ENCODE results near the gene ANP32E. TPM values are rescaled to one million over a fixed set of nuclear protein-coding genes. Genes with fewer than 3 reads are reported as not detected.

ANP32E gene
- polyA plus RNA-seq (2013, experiment 1 of 2), result 105 TPM
- 114 TPM for polyA plus RNA-seq (2013, experiment 2 of 2)

DNA sequence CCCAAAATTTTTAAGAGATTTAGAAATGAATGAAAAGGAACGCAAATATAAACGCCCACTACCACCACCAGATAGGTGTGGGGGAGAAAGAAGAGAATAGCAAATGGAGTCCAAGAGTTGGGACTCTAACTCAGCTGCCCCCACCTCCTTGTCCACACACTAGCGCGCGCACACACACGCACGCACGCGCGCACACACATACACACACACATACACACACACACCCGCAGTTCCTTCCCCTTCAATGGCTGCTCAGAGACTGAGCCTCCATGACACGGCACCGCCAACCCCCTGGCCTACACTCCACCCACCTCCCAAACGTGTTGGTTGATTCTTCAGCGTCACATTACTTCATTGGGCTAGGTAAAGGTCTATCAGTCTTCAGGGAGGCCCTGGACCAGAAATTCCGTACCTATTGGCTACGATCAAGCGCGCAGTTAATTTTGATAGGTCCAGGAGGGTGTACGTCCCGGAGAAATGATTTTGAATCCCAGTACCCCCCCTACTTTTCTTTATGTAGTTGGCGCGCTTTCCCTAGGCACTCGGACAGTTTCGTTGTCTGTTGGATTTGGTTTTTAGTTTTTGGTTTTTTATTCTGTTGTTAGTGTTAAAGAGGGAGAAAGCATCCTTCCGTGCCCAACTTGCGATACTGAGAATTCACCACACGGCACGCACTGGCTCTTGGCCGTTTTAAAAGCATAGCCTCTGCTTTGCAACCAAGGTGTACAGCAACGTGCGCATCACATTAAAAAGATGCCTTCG, at the start of gene ANP32E:
TSS of gene ANP32E (minus strand) at position 261 of the 762 bp plus-strand sequence. CDS start 326 bp downstream, outside the sequence.
- H3K36me3 ChIP-seq (ENCODE audit: insufficient read depth, low read length), result peaks cover 11% of the 10 kb centered on the region
- peaks cover 19% of the 10 kb centered on the region for H3K4me1 ChIP-seq (ENCODE audit: insufficient read depth, low read length)
- WGBS, result under 1% methylated on average over 31 of the region's 33 CpGs

DNA sequence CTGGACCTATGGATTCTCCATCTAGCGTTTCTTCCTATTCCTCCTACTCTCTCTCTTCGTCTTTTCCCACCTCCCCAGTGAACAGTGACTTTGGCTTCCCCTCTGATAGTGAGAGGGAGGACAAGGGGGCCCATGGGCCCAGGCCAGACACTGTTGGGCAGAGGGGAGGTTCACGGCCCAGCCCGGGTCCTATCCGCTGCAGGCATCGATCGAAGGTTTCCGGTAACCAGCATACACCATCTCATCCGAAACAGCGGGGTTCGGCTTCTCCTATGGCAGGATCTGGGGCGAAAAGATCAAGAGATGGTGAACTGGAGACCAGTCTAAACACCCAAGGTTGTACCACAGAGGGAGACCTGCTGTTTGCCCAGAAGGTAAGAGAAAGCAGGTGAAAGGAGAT, 47.3 kb upstream of the ANP32E start:
- Histone ChIP-seq H3K4me3 (ENCODE audit: low read length) (peak overlapping the region; percentile 62), H3K9me3 (ENCODE audit: insufficient read depth, low read depth, low read length) (no peaks in the 10 kb centered on the region), H3K36me3 (ENCODE audit: insufficient read depth, low read length) (peaks cover 25% of the 10 kb centered on the region), H3K4me1 (ENCODE audit: insufficient read depth, low read length) (peaks cover 8% of the 10 kb centered on the region; the same call in 1 of the 2 replicates), H3K9ac (ENCODE audit: low read depth, low read length) (peak overlapping the region; percentile 45; the same call in 1 of the 2 replicates), H3K27ac (ENCODE audit: low read depth, low read length) (no peak overlapping the region), H3K27me3 (ENCODE audit: insufficient read depth, low read length) (peaks cover 13% of the 10 kb centered on the region)
- 90% methylated on average over 12 of the region's 12 CpGs for WGBS

More for the DNA sequence above, at the start of gene ANP32E:
- Histone ChIP-seq H3K9me3 (ENCODE audit: insufficient read depth, low read depth, low read length) (no peaks in the 10 kb centered on the region), H3K4me3 (ENCODE audit: low read length) (peak within 1 kb of the TSS; percentile 92), H3K9ac (ENCODE audit: low read depth, low read length) (peak within 1 kb of the TSS; percentile 97), H3K27ac (ENCODE audit: low read depth, low read length) (peak within 1 kb of the TSS; percentile 93), H3K27me3 (ENCODE audit: insufficient read depth, low read length) (no peaks in the 10 kb centered on the region)

DNA sequence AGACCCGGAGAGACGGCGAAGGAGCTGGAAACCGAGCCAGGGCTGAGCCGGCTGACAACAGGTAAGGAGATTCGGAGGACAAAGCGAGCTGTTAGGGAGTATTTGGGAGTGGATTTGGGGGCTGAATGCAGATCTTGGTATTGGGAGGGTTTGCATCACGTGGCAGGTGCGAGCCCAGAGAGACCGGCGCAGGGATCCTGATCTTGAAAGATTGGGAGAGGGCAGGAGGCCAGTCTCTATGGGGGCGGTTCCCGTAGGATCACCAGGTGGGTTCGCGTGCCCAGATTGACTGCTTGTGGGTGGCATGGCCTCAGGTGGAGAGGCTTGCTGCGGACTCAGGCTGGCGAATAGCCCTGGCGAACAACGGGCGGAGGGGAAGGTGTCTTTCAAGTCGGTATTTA, 46.6 kb upstream of the ANP32E start:
- 10% methylated on average over 21 of the region's 21 CpGs for WGBS
- Histone ChIP-seq H3K9ac (ENCODE audit: low read depth, low read length) (peak overlapping the region; percentile 45), H3K4me3 (ENCODE audit: low read length) (peak overlapping the region; percentile 62), H3K27ac (ENCODE audit: low read depth, low read length) (no peak overlapping the region; the same call in 1 of the 2 replicates), H3K36me3 (ENCODE audit: insufficient read depth, low read length) (peaks cover 24% of the 10 kb centered on the region), H3K27me3 (ENCODE audit: insufficient read depth, low read length) (peaks cover 13% of the 10 kb centered on the region), H3K4me1 (ENCODE audit: insufficient read depth, low read length) (peaks cover 8% of the 10 kb centered on the region; the same call in 1 of the 2 replicates), H3K9me3 (ENCODE audit: insufficient read depth, low read depth, low read length) (no peaks in the 10 kb centered on the region)

GRCh38 chr1:150281758-150282557, 46.0 kb upstream of the ANP32E start, which contains the start of gene CIART:
TSS of gene CIART (plus strand) at chr1:150282554. CDS start at chr1:150283268, 714 bp downstream.
- Histone ChIP-seq H3K9ac (ENCODE audit: low read depth, low read length) (peak within 1 kb of the TSS; percentile 81), H3K4me3 (ENCODE audit: low read length) (peak within 1 kb of the TSS; percentile 68), H3K36me3 (ENCODE audit: insufficient read depth, low read length) (peaks cover 19% of the 10 kb centered on the region), H3K27me3 (ENCODE audit: insufficient read depth, low read length) (peaks cover 13% of the 10 kb centered on the region), H3K9me3 (ENCODE audit: insufficient read depth, low read depth, low read length) (no peaks in the 10 kb centered on the region), H3K4me1 (ENCODE audit: insufficient read depth, low read length) (peaks cover 8% of the 10 kb centered on the region; the same call in 1 of the 2 replicates), H3K27ac (ENCODE audit: low read depth, low read length) (peak within 1 kb of the TSS; percentile 69; the same call in 1 of the 2 replicates)
- 27% methylated on average over 39 of the region's 46 CpGs for WGBS

DNA sequence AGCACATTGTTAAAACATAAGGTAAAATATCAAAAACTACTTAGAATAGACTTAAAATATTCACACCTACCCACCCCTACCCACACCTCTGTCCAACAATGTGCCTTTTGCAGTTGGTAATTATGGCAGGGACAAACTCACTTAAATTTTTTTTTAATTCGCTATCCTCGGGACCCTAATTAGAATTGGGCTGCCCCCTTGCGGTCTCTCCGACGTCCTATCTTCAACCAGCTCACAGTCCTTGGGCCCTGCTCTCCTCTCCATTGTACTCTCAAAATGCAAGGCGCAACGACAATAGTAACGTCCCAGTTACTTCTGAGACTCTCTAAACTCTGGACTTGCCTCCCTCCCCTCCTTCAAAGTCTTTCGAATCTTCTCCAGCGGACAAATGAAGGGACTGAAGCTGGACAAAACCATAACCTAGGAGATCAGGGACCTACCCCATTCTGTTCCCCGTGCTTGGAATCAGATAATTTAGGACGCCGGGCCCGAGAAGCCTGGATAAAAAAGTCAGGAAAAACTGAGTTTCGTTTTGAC, 45.4 kb upstream of the ANP32E start:
- Histone ChIP-seq H3K9ac (ENCODE audit: low read depth, low read length) (peak overlapping the region; percentile 81), H3K36me3 (ENCODE audit: insufficient read depth, low read length) (peaks cover 17% of the 10 kb centered on the region), H3K9me3 (ENCODE audit: insufficient read depth, low read depth, low read length) (no peaks in the 10 kb centered on the region), H3K4me1 (ENCODE audit: insufficient read depth, low read length) (peaks cover 8% of the 10 kb centered on the region; the same call in 1 of the 2 replicates), H3K27ac (ENCODE audit: low read depth, low read length) (peak overlapping the region; percentile 69; the same call in 1 of the 2 replicates), H3K4me3 (ENCODE audit: low read length) (peak overlapping the region; percentile 68), H3K27me3 (ENCODE audit: insufficient read depth, low read length) (peaks cover 13% of the 10 kb centered on the region)
- 27% methylated on average over 15 of the region's 15 CpGs for WGBS

DNA sequence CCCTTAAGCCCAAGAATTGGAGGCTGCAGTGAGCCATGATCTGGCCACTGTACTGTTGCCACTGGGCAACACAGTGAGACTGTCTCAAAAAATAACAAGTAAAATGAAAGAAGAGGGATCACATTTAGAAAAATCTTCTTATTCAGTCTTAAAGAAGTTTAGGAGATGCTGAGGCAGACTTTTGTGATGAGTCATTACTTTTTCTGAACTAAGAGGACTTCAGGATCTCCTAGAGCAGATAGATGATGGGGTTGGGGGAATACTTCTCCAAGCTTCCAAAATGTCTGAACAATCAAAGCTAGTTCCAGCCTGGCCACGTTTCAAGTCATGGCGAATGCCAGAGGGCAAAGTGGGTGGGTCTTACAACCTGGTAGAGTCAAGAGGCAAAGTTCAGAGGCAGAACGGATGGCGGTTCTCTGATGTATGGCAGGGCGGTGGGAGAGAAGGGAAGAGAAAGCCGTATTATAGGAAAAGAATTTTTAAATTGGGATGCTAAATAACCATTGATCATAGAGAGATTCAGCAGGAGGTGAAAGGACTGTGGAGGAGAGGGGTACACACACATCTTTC, 44.3 kb upstream of the ANP32E start:
- peaks cover 18% of the 10 kb centered on the region for H3K36me3 ChIP-seq (ENCODE audit: insufficient read depth, low read length)
- no peak overlapping the region for H3K4me3 ChIP-seq (ENCODE audit: low read length)
- WGBS, result 80% methylated on average over 6 of the region's 6 CpGs
- no peak overlapping the region for H3K27ac ChIP-seq (ENCODE audit: low read depth, low read length)
- H3K4me1 ChIP-seq (ENCODE audit: insufficient read depth, low read length), result peaks cover 8% of the 10 kb centered on the region; the same call in 1 of the 2 replicates
- H3K9ac ChIP-seq (ENCODE audit: low read depth, low read length), result no peak overlapping the region; the same call in 1 of the 2 replicates
- no peaks in the 10 kb centered on the region for H3K9me3 ChIP-seq (ENCODE audit: insufficient read depth, low read depth, low read length)
- H3K27me3 ChIP-seq (ENCODE audit: insufficient read depth, low read length), result peaks cover 13% of the 10 kb centered on the region

DNA sequence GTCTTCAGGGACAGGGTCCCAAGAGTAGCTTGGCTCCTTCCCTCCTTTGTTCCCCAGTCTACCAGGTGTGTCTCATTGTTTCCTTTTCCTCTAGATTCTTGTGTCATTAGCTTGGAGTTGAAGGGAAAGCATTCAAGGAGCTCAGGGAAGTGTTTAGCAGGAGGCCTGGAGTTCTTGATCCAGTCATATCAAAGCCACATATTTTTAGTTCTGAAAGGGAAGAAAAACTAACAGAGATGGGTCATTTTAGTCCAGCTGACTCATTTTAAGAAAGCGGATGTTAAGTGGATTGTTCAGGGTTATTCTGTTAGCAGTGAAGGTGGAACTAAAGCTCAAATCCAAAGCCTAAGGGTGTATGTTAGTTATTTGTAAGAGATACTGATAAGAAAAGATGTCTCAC, 37.4 kb upstream of the ANP32E start:
- H3K4me3 ChIP-seq (ENCODE audit: low read length), result peak overlapping the region; percentile 54
- 83% methylated on average over 1 of the region's 1 CpG for WGBS
- H3K36me3 ChIP-seq (ENCODE audit: insufficient read depth, low read length), result peaks cover 8% of the 10 kb centered on the region; the same call in 1 of the 2 replicates
- H3K9me3 ChIP-seq (ENCODE audit: insufficient read depth, low read depth, low read length), result no peaks in the 10 kb centered on the region
- H3K9ac ChIP-seq (ENCODE audit: low read depth, low read length), result peak overlapping the region; percentile 64; the same call in 1 of the 2 replicates
- H3K27me3 ChIP-seq (ENCODE audit: insufficient read depth, low read length), result no peaks in the 10 kb centered on the region
- peaks cover 18% of the 10 kb centered on the region for H3K4me1 ChIP-seq (ENCODE audit: insufficient read depth, low read length)
- H3K27ac ChIP-seq (ENCODE audit: low read depth, low read length), result no peak overlapping the region

DNA sequence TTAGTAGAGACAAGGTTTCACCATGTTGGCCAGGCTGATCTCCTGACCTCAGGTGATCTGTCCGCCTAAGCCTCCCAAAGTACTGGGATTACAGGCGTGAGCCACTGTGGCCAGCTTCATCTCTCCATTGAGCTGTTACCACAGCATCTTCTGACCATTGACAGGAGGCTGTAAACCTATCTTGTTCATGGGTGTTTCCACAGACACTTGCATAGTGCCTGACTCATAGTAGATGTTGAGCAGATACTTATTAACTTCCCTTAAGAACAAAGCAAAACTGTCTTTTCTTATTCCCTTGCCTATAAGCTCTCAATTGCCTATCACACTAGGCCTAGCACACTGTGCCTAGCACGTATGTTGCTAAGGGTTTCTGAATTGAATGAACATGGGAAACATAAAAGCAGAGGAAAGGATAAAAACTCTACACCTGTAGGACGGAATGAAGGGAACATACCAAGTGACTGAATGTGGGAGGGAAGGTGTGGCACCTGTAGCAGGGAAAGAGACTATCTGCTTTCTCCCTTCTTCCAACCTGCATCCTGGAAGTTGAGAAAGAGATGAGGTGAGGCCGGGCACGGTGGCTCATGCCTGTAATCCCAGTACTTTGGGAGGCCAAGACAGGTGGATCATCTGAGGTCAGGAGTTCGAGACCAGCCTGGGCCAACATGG, 35.5 kb upstream of the ANP32E start:
- Histone ChIP-seq H3K9ac (ENCODE audit: low read depth, low read length) (no peak overlapping the region), H3K4me3 (ENCODE audit: low read length) (no peak overlapping the region), H3K4me1 (ENCODE audit: insufficient read depth, low read length) (peaks cover 18% of the 10 kb centered on the region), H3K27ac (ENCODE audit: low read depth, low read length) (no peak overlapping the region), H3K27me3 (ENCODE audit: insufficient read depth, low read length) (no peaks in the 10 kb centered on the region), H3K9me3 (ENCODE audit: insufficient read depth, low read depth, low read length) (no peaks in the 10 kb centered on the region), H3K36me3 (ENCODE audit: insufficient read depth, low read length) (peaks cover 16% of the 10 kb centered on the region)
- 93% methylated on average over 7 of the region's 7 CpGs for whole genome bisulfite sequencing

DNA sequence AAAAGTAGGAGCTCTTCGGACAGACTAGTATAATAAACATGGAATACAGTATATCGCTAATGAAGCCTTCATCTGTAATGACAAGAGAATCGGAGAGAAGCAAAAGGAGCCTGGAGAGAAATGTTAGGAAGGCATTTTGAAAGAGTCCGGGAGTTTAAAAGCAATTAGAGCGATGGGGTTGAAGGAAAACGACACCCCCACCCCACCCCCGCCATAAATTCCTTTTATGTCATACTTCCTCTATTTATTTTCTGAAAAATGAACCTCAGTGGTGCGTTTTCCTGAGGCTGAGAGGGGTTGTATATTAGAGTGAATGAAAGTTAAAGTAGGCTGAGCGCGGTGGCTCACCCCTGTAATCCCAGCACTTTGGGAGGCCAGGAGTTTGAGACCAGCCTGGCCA, 33.5 kb upstream of the ANP32E start:
- peaks cover 18% of the 10 kb centered on the region for H3K4me1 ChIP-seq (ENCODE audit: insufficient read depth, low read length)
- H3K4me3 ChIP-seq (ENCODE audit: low read length), result peak overlapping the region; percentile 92
- H3K9ac ChIP-seq (ENCODE audit: low read depth, low read length), result peak overlapping the region; percentile 75
- H3K27ac ChIP-seq (ENCODE audit: low read depth, low read length), result peak overlapping the region; percentile 85
- H3K27me3 ChIP-seq (ENCODE audit: insufficient read depth, low read length), result no peaks in the 10 kb centered on the region
- H3K36me3 ChIP-seq (ENCODE audit: insufficient read depth, low read length), result peaks cover 31% of the 10 kb centered on the region
- no peaks in the 10 kb centered on the region for H3K9me3 ChIP-seq (ENCODE audit: insufficient read depth, low read depth, low read length)
- 57% methylated on average over 6 of the region's 10 CpGs for WGBS
